NCI-H345 treated with DMSO at 0.1 percent for 48 hours (cell line): ENCODE data around the gene MTG1.
"Not testable (repeated sequence)": the region's sequence is repeated elsewhere in the genome, so short reads cannot be mapped to it uniquely, and the experiment has no call there.

Experiments used
- DNase-seq: peaks from one replicate; lab custom pipeline; 2025; ENCODE audit not compliant: unreplicated experiment; lab: John Stamatoyannopoulos, UW

The MTG1 gene

DNA sequence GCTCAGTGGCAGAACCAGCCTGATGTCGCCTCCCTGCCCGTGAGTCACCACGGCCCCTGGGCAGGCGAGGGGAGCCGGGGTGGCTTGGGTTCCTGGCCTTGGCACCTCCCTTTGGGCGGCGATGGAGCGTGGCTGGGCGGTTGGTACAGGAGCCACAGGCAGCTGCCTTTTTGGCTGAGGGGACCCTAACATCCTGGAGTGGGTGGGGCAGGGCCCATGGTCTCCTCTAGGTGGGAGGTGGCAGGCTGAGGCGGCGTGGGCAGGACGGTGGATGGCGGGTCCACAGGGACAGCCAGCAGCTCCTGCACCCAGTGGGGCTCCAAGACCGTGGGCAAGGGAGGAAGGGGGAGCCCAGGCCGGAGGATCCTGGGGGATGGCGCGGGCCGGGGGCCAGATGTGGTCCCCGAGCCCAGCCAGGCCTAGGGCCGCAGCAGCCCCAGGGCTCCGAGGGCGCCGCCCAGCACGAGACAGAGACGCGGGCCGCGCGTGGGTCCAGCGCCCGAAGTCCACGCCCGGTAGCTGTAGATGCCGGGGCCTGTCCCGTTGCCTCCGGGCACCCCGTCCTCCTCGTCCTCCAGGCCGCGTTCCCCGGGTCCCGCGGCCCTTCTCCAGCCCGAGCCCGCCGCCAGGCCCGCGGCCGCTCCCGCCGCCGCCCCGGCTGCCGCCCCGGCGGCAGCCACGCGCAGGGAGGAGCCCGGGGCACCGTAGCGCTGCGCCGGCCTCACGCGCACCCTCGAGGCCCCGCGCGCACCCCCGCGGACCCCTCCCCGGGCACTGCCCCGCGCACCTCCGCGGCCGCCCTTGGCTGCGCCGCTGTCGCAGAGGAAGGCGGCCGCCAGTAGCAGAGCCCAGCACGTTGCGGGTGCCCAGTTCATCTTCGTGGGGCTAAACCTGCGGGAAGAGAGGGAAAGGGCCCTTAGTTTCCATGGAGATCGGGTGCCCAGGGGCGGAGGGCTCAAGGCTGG lies 29.1 kb downstream of the MTG1 start:
- no peak for DNase-seq

DNA sequence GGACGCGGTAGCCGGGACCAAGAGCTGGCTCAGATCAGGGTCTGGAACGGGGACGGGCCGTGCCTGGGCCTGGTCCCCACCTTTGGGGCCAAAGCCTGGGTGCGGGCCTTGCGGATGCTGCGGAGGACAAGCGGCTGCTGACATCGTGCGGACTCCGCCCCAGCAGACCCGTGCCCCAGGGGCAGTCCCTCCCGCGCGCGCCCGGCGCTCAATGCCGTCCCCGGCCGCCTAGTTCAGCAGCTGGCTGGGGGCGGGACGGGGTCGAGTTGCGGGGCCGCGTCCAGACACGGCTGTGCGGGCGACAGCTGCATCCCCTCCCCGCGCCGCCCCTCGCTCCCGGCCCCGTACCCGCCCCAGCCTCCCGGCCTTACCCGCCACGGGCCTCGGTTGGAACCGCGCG lies 30.1 kb downstream of the MTG1 start:
- not testable (repeated sequence) for DNase-seq

DNA sequence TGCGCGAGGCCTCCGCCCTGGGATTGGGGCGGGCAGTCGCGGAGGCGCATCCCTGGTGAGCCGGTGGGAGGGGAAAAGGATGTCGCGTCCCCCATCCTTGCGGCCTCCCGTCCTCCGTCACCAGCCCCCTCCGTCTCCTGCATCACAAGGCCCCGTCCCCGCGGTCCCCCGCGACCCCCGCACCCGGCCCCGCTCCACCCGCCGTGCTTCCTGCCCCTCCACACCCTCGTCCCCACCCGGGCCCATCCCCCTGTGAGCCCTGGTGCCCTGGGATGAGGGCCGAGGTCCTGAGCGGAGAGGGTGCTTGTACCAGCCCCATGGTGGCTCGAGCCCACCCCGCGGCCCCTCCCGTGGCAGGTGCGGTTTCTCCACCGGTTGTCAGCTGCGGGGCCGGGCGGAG lies 30.6 kb downstream of the MTG1 start, which contains the start of gene SPRN:
Gene SPRN, minus strand, starts transcription at position 25 of the 400 bp plus-strand sequence. CDS start 944 bp downstream, outside the sequence.
- not testable (repeated sequence) for DNase-seq

DNA sequence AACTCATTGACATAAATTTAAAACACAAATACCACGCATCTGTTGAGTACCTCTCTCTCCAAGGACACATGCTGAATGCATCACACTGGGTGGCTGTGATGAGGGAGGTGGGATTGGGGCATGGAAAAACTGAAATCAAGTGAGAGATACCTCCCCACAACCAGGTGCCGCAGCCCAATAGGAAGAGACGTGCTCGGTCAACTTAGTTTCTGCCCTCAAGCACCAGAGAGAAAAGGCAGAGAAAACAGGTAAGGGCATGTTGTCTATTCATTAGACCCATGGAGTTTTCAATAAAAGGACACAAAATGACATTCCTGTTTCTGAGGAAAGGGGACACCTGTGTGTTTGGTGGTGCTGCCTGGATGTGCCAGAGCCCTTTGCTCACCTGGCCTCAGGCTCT lies 35.6 kb downstream of the MTG1 start:
- DNase-seq: not testable (repeated sequence)

DNA sequence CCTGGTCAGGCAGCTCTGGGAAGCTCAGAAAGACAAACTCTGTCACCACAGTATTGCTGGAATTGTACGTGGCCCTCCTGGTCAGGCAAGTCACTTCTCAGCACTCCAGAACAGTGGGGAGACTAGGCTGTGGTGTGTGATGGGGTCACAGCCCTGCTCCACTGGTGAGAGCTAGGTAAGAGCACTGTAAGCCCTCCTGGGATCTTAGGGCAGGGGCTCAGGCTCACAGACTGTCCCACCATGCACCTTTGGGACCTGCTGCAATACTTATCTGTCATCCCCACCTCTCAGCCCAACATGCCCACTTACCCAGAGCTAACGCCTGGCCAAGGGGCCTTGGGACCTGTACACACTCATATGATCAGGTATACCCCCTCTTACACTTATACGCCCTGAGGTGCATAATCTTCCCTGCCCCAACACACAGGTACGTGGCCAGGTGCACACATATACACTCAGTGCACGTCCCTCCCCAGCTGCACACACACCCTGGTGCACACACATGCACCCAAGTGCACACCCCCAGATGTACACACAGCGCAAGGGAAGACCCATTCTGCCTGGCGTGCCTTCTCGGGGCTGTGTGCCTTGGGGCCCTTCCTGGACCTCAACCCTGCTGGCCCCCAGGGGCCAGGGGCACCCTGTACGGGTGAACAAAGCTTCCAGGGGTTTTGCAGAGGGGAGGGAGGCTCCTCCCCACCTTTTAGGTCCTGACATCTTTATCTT lies 38.1 kb downstream of the MTG1 start:
- not testable (repeated sequence) for DNase-seq

DNA sequence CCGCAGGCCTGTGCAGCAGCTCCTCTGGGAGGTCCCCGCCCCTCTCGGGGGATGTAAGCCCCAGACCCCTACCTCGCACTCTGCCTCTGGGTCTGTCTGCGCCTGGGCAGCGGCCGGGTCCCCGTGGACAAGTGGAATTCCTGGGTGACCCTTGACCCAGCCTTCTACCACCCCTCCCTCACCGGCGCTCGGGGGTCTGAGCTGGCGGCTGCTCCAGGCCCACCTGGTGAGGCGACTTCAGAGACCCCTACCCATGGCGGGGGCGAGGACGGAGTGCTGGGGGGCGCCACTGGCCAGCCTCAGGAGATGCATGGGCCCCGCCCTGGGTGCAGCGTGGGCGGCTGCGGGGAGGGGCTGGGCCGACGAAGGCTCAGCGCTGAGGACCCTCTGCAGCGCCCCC lies 38.8 kb downstream of the MTG1 start:
- DNase-seq: not testable (repeated sequence)

DNA sequence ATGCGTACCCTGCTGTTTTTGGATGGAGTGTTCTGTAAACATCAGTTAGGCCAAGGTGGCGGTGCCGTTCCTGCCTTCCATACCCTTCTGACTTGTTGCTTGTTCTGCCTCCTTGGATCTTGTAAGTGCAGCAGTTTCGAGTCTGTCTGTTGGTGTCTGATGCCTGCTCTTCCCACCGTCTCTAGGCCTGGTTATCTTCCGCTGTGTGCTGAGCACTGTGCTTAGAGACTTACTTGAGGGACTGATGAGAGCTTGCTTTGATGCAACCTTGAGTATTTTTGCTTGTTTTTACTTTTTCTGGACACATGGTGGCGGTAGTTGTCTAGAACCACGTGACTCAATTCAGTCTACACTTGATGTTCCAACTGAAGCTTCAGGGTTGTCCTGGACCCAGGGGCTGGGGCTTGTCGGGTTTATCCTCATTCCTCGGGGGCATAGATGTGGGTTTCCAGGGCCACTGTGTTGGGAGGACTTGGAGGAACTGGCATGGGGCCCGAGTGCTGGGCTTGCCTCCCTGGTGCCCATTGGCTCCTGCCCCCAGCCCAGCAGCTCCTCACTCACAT lies 44.8 kb downstream of the MTG1 start:
- DNase-seq: no peak

DNA sequence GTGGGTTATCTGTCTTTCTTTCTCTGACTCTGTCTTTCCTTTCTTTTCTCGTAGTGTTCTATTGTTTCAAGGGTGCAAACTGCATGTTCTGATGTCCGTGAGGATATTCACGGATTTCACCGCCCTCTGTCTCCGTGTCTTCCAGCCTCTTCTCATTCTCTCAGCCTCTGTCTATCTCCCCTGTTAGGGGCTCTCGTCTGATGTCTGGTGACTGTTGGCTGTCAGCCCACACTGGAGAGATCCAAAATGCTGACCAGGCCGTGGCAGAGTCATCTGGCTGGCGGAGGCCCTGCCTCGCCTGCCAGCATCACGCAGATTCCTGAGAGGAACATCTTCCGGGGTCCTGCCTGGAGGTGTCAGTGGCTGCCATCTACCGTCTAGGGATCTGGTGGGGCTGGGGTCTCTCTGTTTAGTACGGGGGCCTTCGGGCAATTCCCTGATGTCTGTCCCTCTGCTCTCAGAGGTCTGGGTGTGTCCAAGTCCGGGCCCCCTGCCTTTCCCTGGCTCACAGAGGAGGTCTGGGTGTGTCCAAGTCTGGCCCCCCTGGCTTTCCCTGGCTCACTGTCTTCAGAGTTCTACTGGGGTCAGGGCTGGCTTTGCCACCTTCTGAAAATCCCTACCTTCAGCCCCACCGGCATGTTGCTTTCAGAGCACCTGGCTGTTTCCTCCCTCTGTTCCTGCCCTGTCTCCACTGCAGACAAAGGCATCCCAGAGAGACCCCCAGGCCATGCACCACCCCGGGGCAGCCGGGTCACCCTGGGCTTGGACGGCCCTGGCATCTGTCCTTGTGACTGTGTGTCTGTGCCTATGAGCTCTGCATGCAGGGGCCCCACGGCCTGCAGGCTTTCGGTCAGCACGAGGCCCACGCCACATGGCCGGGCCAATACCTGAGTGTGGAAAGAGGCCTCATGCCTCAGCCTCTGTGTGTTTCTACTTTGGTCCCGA lies 45.8 kb downstream of the MTG1 start:
- DNase-seq: no peak

DNA sequence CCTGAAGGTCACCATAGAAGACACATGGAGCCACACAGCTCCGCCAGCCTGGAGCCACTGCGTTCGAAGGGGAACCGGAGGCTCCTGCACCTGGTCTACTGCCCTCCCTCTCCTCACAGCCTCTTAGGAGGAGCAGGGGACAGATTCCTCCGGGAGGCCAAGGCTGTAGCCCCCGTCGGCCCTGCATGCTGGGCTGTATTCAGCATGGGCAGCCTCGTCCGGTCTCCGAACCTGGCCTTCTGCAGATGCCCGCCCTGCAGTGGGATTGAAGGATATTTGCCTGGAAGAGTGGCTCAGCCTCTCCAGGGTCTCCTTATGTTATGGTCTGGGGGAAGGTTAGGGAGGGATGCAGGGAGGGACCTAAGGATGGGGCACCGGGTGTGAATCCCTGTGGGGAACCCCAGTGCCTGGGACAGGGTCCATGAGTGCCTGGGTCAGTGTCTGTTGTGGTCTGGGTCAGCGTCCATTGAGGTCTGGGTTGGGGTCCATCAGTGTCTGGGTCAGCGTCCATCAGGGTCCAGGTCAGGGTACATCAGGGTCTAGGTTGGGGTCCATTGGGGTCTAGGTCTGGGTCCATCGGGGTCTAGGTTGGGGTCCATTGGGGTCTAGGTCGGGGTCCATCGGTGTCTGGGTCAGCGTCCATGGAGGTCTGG lies 46.8 kb downstream of the MTG1 start:
- DNase-seq: no peak

DNA sequence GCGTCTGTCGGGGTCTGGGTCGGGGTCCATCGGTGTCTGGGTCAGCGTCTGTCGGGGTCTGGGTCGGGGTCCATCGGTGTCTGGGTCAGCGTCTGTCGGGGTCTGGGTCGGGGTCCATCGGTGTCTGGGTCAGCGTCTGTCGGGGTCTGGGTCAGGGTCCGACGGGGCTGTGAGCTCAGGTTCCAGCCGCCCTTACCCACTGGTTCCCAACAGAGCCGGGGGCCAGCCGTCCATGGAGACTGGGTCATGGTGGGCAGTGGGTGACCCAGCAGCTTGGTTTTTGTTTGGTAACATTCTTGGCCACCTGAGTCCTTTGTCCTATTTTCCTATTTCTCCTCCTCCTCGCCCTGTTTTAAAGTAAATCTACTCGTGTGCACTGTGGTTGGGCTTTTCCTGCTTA lies 47.4 kb downstream of the MTG1 start:
- DNase-seq: not testable (repeated sequence)

DNA sequence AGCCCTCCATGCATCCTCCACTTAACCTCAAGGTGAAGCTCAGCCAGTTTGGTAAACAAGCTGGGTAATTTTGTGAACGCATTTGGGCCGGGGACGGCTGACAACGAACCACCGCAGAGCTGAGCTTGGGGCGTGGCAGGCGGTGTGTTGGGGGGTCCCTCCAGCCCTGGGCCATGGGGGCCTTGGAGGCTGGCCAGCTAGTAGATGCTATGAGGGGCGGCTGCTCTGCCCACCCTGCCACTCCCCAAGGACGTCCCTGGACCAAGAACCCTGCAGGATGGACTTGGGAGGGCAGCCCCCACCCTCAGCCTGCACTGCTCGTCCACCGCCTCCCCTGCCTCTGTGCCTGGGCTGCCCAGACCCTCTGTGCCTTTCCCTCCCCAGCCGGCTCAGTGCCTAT lies 47.8 kb downstream of the MTG1 start:
- DNase-seq: no peak

DNA sequence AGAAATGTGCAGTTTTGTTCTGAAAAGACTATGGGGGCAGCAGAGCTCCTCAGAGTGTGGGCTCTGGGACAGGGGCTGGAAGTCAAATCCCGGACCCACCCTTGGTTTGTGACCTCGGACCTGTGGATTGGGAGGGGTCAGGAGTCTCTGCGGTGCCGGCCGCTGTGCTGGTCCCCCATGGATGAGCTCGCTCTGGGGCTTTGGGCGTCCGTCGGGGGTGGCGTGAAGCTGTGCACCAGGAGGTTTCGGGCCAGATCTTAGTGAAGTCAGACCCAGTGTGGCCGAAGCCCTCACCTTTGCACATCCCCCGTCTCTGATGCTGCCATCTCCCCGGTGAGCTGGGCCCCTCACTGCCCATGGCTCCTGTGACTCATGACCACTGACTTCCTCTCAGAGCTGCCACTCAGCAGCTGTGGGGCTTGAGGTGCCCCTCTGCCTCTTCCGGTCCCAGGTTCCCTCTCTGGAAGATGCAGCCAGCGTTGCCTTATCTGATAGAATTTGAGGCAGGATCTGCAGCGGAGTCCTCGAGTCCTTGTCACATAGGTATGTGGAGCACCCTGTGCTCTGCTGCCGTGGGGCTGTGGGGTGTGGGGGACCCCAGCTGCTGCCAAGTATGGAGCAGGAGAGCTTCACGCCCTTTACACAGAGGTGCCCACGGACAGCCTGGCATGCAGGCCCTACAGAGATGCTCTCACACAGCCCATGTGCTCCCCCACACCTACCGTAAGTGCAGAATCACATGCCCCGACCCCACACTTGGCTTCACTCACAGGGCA lies 48.4 kb downstream of the MTG1 start:
- DNase-seq: no peak

DNA sequence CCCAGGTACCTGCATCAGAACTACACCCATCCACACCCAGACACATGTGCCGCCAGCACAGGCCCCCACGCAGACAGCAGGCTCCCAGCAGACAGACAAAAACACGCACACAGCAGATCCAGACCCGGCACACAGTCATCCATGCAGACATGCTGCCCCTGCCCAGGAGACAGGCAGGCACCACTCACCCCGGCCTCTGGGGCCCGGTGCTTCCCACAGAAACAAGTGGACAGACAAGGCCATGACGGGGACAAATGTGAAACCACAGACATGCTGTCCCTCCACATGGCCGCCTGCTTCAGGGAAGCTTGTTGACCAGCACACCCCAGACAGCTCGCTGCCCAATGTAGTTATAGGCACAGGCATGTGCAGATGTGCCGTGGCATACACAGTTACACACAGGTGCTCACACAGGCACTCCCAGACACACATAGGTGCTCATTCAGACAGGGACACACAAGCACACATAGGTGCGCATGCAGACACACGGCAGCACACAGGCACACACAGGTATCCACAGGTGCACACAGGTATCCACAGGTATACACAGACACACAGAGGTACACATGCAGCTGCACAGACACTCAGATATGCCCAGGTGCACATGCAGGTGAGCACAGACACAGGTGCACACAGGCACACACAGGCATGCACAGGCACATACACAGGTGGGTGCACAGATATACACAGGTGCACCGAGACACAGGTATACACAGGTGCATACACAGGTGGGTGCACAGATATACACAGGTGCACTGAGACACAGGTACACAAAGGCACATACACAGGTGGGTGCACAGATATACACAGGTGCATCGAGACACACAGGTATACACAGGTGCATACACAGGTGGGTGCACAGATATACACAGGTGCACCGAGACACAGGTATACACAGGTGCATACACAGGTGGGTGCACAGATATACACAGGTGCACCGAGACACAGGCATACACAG lies 49.3 kb downstream of the MTG1 start:
- DNase-seq: no peak

DNA sequence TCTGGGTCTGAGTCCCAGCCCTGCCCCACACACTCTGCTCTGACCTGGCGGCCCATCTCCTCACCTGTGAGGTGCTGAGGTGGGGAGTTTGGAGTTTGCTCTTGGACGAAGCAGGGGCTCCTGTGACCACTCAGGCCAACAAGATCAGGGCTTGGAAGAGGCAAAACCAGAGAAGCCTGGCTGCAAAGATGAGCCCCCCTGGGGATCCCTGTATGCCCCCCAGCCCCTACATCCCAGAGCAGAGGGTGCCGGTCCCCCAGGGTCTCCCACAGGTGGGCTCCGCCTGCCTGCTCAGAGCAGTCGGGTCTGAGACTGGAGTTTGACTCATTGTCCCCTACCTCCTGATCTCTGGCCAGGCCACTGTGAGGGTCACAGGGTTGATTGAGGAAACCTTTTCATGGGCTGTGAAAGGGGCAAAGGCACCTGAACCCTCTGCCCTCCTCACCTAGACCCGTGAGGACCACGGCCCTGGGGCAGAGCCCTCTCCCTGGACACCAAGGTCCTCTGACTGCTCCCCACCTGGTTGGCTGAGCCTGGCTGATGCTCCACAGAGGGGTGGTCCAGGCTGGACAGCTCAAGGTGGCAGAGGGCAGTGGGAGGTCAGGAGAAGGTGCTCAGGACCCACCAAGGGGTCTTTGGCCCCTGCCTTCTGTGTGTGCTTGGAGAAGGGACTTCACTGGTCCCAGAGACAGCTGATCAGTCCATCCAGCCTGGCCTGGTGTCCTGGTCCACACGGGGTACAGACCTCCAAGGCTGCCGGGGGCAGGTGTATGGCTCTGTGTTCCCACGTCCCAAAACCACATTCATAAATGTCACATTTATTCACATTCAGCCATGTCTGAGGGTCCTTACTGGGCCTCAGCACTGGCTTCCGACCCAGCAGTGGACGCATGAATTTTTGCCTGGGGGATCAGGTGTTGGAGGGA lies 50.6 kb downstream of the MTG1 start:
- DNase-seq: no peak

DNA sequence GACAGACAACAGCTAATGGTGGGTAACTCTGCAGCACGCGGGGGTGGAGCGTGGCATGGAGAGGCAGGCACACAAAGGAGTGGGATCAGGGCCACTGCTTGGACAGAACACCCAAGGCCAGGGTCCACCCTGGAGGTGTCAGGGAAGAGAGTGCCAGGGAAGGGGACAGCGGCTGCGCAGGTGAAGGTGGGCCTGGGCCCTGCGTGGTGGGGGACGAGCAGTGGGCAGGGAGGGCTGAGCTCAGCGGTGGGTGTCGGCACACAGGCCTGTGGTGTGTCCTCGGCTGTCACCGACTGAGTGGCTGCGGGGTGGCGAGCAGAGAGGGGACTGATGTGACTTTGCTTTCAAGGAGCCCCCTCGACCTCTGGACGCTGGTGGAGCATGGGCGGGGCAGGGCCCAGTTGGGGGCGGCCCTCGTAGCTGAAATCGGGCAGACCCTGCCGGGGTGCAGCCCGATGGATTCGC lies 51.3 kb downstream of the MTG1 start:
- no peak for DNase-seq

DNA sequence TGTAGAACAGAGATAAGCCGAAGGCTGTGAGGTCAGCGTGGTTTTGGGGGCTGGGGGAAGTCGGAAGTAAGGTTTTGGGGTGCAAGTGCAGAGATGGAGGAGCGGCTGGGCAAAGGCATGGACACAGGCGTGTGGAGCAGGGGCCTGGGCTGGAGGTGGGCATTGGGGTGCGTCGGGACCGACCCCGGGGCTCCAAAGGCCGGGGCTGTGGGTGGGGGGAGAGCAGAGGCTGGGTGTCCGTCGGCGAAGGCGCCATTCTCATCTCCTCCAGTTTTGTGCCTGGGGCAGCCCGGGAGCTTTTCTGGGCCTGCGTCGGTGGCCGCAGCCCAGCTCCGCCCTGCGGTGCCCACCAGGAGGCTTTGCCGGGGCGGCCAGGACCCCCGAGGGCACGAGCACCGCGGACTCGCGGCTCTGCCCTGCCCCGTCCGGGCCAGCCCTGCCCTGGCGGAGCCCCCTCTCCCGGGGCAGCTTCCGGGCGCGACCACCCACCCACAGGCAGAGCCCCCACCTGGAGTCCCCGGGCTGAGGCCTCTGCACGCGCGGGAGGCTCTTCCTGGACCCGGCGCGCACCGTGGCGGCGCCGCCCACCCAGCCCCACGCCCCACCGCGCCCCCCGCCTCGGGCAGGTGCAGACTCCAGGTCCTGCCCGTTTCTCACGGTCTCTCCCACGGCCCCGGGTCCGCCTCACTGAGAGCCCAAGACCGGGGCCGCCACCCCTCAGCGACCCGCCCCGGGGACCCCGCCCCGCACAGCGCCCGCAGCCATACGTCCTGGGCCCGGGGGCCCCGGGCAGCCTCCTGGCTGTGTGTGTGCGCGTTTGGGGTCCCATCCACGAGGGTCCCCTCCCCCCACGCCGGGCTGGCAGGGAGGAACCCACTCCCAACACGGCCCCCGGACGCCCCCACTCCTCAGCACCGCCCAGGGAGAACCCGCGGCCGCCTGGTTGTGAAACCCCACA lies 52.1 kb downstream of the MTG1 start:
- DNase-seq: no peak
